Measurements from ENCODE around the gene UNC5A.
A peak's percentile ranks its signal among the peaks of the same experiment; 100 is the strongest.

The UNC5A gene

GRCh38 chr5:176820937-176821336 is 10.6 kb downstream of the UNC5A start:
- DNase-seq (ENCODE audit: low read depth) = peak; percentile 18
- H3K4me3 ChIP-seq (ENCODE audit: low read length) = no peak overlapping the region
- TF ChIP-seq, protein P1, sequence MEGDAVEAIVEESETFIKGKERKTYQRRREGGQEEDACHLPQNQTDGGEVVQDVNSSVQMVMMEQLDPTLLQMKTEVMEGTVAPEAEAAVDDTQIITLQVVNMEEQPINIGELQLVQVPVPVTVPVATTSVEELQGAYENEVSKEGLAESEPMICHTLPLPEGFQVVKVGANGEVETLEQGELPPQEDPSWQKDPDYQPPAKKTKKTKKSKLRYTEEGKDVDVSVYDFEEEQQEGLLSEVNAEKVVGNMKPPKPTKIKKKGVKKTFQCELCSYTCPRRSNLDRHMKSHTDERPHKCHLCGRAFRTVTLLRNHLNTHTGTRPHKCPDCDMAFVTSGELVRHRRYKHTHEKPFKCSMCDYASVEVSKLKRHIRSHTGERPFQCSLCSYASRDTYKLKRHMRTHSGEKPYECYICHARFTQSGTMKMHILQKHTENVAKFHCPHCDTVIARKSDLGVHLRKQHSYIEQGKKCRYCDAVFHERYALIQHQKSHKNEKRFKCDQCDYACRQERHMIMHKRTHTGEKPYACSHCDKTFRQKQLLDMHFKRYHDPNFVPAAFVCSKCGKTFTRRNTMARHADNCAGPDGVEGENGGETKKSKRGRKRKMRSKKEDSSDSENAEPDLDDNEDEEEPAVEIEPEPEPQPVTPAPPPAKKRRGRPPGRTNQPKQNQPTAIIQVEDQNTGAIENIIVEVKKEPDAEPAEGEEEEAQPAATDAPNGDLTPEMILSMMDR (IDR thresholded peaks at IDR 0.05; ENCODE audit: insufficient read depth, low read depth, low read length, missing control alignments) = no peak

GRCh38 chr5:176821441-176821840 is 11.1 kb downstream of the UNC5A start:
- DNase-seq (ENCODE audit: low read depth) = no peak
- no peak overlapping the region for H3K4me3 ChIP-seq (ENCODE audit: low read length)
- TF ChIP-seq, protein P1 (IDR thresholded peaks at IDR 0.05; ENCODE audit: insufficient read depth, low read depth, low read length, missing control alignments) = no peak

DNA sequence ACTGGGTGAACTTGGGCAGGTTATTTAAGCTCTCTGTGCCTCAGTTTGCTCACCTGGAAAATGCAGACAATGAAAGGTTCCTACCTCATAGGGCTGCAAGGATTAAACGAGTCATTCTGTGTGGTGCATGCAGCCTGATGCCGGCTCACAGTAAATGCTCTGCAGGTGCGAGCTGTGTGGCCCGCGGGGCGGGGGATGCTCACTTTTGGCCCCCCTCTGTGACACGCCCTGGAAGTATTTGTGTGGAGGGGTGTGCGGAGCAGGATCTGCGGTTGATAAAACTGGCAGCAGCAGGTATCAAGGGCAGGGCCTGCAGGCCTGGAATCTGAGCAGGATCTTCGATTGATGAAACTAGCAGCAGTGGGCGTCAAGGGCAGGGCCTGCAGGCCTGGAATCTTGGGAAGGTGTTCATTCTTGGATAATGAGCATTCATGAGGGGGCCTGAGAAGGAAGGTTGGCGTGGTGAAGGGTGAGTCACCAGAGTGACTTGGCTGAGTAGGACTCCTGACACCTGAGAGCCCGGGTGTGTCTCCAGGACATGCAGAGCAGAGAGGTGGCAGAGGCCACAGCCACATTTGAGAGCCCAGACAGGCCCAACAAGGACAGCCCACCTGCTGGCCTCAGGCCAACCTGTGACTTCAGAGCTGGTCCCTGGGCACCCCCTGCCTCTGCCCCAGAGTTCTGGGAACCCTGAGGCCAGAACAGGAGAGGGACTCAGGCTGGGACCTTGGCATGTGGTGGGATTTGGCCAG is 11.9 kb downstream of the UNC5A start:
- TF ChIP-seq, protein P1 (IDR thresholded peaks at IDR 0.05; ENCODE audit: insufficient read depth, low read depth, low read length, missing control alignments) = no peak
- no peak overlapping the region for H3K4me3 ChIP-seq (ENCODE audit: low read length)
- peak; percentile 72 for DNase-seq (ENCODE audit: low read depth)

DNA sequence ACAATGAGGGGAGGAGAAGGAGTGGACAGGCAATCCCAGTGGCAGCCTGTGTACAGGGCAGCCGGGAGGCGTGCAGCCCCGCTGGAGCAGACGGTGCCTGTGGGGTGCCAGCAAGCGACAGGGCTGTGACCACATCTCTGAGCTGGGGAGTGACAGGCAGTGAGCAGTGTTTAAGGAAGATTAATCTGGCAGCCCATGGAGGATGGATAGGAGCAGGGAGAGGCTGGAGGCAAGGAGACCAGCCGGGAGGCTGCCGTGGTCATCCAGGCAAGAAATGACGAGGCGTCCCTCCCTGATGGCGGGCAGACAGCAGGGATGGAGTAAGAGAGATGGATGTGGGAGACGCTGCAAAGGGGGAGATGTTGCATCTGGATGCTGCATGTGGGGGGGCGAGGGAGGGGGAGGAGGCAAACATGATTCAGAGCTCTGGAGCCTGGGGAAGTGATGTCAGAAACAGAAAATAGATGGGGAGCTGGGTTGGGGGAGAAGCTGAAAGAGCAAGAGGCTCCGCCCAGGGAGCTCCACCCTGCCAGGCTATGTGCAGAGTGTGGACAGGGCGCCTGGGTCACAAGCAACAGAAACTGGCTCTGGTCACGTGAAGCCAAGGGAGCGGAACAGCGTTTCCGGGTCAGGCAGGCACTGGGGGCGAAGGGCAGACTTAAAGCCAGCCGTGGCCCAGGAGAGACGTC is 12.6 kb downstream of the UNC5A start:
- TF ChIP-seq, protein P1 (IDR thresholded peaks at IDR 0.05; ENCODE audit: insufficient read depth, low read depth, low read length, missing control alignments) = no peak
- H3K4me3 ChIP-seq (ENCODE audit: low read length) = no peak overlapping the region
- no peak for DNase-seq (ENCODE audit: low read depth)

GRCh38 chr5:176823869-176824412 is 13.6 kb downstream of the UNC5A start:
- no peak for DNase-seq (ENCODE audit: low read depth)
- H3K4me3 ChIP-seq (ENCODE audit: low read length) = no peak overlapping the region
- TF ChIP-seq, protein P1 (IDR thresholded peaks at IDR 0.05; ENCODE audit: insufficient read depth, low read depth, low read length, missing control alignments) = no peak

DNA sequence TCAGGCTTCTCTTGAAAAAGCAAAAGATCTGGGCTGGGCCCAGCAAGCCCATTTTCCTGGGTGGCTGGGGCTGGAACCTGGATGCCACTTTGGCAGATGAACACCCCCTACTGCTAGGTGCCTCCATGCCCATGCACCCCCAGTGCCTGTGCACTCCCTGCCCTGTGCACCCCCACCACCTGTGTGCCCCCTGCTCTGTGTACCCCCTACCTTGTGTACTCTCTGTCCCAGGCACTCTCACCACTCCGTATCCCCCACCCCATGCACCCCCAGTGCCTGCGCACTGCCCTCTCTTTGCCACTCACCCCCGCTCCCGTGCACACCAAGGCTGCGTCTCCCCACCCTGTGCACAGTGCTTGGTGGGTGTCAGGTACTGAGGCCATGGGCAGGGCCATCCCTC is 14.2 kb downstream of the UNC5A start:
- no peak overlapping the region for H3K4me3 ChIP-seq (ENCODE audit: low read length)
- no peak for DNase-seq (ENCODE audit: low read depth)
- TF ChIP-seq, protein P1 (IDR thresholded peaks at IDR 0.05; ENCODE audit: insufficient read depth, low read depth, low read length, missing control alignments) = no peak
